GM12878 (cell line): ENCODE data around the gene CHCHD2. TPM values are rescaled to one million over a fixed set of nuclear protein-coding genes. Genes with fewer than 3 reads are reported as not detected.

ENCODE experiments used
- ATAC-seq: fragments of 200-7000 bp; cut with Tn5 transposase; 3 replicates; pipeline ENCODE4 v1.9.1; 2020; ENCODE audit warnings: mild to moderate bottlenecking, moderate library complexity
- BruUV-seq: library from RNA; stranded (reverse); fragments of 400-500 nt; replicated peaks from 2 replicates; lab custom pipeline; 2021; lab: Mats Ljungman, UMichigan
- CTCF ChIA-PET: fragments of 300-600 bp; sonication (Branson Sonifier 250); formaldehyde crosslinking; extraction: SDS; loops from one replicate; lab custom pipeline; 2021; ENCODE audit warnings: inconsistent platforms; lab: Yijun Ruan, JAX
- POLR2A ChIA-PET: fragments of 350-600 bp; formaldehyde crosslinking; extraction: SDS; loops from one replicate; lab custom pipeline; 2021; ENCODE audit warnings: inconsistent platforms; lab: Charles Lee
- RAD21 ChIA-PET: fragments of 300-600 bp; sonication (Branson Sonifier 250); formaldehyde crosslinking; loops from one replicate; lab custom pipeline; 2023; ENCODE audit warnings: antibody characterized with exemption; ENCODE audit not compliant: unreplicated experiment; lab: Charles Lee
- SMC1A ChIA-PET: fragments of 300-600 bp; sonication (Branson Sonifier 250); formaldehyde crosslinking; loops from one replicate; lab custom pipeline; 2023; ENCODE audit not compliant: unreplicated experiment, uncharacterized antibody; lab: Charles Lee
- DNase-seq: peaks from one replicate; pipeline ENCODE4 v3.0.0-alpha.2; 2011; ENCODE audit warnings: low read depth, low spot score
- FAIRE-seq: peaks from 3 replicates; lab custom pipeline; 2011; peaks lifted over from hg19 to GRCh38; lab: Jason Lieb, UNC
- H2AFZ ChIP-seq: 2 replicates; pipeline ENCODE4 v1.6.0; 2011; ENCODE audit warnings: low read depth, low read length, control low read depth; ENCODE audit not compliant: control insufficient read depth
- H3K27ac ChIP-seq: 2 replicates; pipeline ENCODE4 v1.5.1; 2011; ENCODE audit warnings: control low read depth; ENCODE audit not compliant: control insufficient read depth, insufficient read depth
- H3K27me3 ChIP-seq, 2 experiments: replicated peaks in 1 of 2; 2 replicates each; pipeline versions ENCODE4 v1.6.0 to v1.6.1; 2011; ENCODE audit warnings: low read length in 1 of 2; ENCODE audit not compliant: control insufficient read depth in 2 of 2, insufficient read depth in 2 of 2
- H3K36me3 ChIP-seq, 2 experiments: 2 replicates each; pipeline ENCODE4 v1.5.1; 2011; ENCODE audit warnings: low read length in 1 of 2; ENCODE audit not compliant: control insufficient read depth in 2 of 2, insufficient read depth in 2 of 2
- H3K4me1 ChIP-seq: 2 replicates; pipeline ENCODE4 v1.6.1; 2011; ENCODE audit warnings: mild to moderate bottlenecking, low read length, moderate library complexity, mixed read lengths; ENCODE audit not compliant: control insufficient read depth, insufficient read depth
- H3K4me2 ChIP-seq: 2 replicates; pipeline ENCODE4 v1.6.0; 2011; ENCODE audit warnings: control low read depth; ENCODE audit not compliant: control insufficient read depth, insufficient read depth
- H3K4me3 ChIP-seq: fragments of 200-600 bp; sonication (generic); 2 replicates; pipeline ENCODE4 v1.5.1; 2016
- H3K79me2 ChIP-seq: 2 replicates; pipeline ENCODE4 v1.6.0; 2011; ENCODE audit warnings: low read length; ENCODE audit not compliant: control insufficient read depth, insufficient read depth
- H3K9ac ChIP-seq: 2 replicates; pipeline ENCODE4 v1.8.0; 2011; ENCODE audit warnings: low read length, control low read depth, mixed read lengths; ENCODE audit not compliant: control insufficient read depth, insufficient read depth
- H3K9me3 ChIP-seq: replicated peaks from 3 replicates; pipeline ENCODE4 v1.5.1; 2011; ENCODE audit warnings: mild to moderate bottlenecking, low read length; ENCODE audit not compliant: control insufficient read depth, insufficient read depth
- H4K20me1 ChIP-seq: 2 replicates; pipeline ENCODE4 v1.6.0; 2011; ENCODE audit not compliant: control insufficient read depth, insufficient read depth
- BCL11A ChIP-seq: IDR thresholded peaks from 2 replicates; pipeline ENCODE4 v1.6.1; 2011; ENCODE audit warnings: low read depth, low read length
- ELK1 ChIP-seq: IDR thresholded peaks from 2 replicates; pipeline ENCODE4 v1.6.1; 2012; ENCODE audit warnings: low read depth, low read length, improper control_type of control experiment
- FOXM1 ChIP-seq: IDR thresholded peaks from 2 replicates; pipeline ENCODE4 v1.6.1; 2012; ENCODE audit warnings: low read depth, mild to moderate bottlenecking, inconsistent platforms, low read length, moderate library complexity
- IRF3 ChIP-seq: fragments of 450-650 bp; IDR thresholded peaks from 2 replicates; pipeline ENCODE4 v1.6.1; 2014; ENCODE audit warnings: mild to moderate bottlenecking
- KLF5 ChIP-seq: fragments of 450-650 bp; IDR thresholded peaks from 2 replicates; pipeline ENCODE4 v1.6.1; 2014; ENCODE audit warnings: mild to moderate bottlenecking; ENCODE audit not compliant: partially characterized antibody
- MEF2A ChIP-seq: IDR thresholded peaks from 2 replicates; pipeline ENCODE4 v1.6.1; 2011; ENCODE audit warnings: low read depth, mild to moderate bottlenecking, low read length, moderate library complexity; ENCODE audit not compliant: insufficient read depth
- MYB ChIP-seq: fragments of 150-350 bp; IDR thresholded peaks from 2 replicates; pipeline ENCODE4 v1.6.1; 2014; ENCODE audit warnings: mild to moderate bottlenecking, low read depth, low read length, borderline replicate concordance
- NFIC ChIP-seq: IDR thresholded peaks from 2 replicates; pipeline ENCODE4 v1.6.1; 2012; ENCODE audit warnings: low read depth, mild to moderate bottlenecking, inconsistent platforms, low read length, moderate library complexity
- PAX8 ChIP-seq: fragments of 450-650 bp; IDR thresholded peaks from 2 replicates; pipeline ENCODE4 v1.6.1; 2017; ENCODE audit warnings: mild to moderate bottlenecking, moderate library complexity
- RAD21 ChIP-seq: IDR thresholded peaks from 2 replicates; pipeline ENCODE4 v1.6.1; 2011; ENCODE audit warnings: mild to moderate bottlenecking, low read depth, low read length, moderate library complexity; ENCODE audit not compliant: insufficient read depth
- SUPT20H ChIP-seq: IDR thresholded peaks from 2 replicates; pipeline ENCODE4 v1.6.1; 2011; ENCODE audit warnings: low read depth, mild to moderate bottlenecking, low read length, moderate library complexity, borderline replicate concordance; ENCODE audit not compliant: control insufficient read depth
- ZNF207 ChIP-seq: fragments of 450-650 bp; IDR thresholded peaks from 2 replicates; pipeline ENCODE4 v1.6.1; 2014; ENCODE audit warnings: antibody characterized with exemption, mild to moderate bottlenecking, borderline replicate concordance
- WGBS: methylation state at CpG from one replicate; pipeline ENCODE4 v1.1.6; 2016; ENCODE audit warnings: low lambda C conversion rate; ENCODE audit not compliant: insufficient replicate concordance, insufficient coverage; ENCODE audit errors: missing lambda C conversion rate; 5-methylcytosine and 5-hydroxymethylcytosine counted together
- in situ Hi-C: fragments of 300-500 bp; cut with MboI; formaldehyde crosslinking; loops from 9 replicates; pipeline ENCODE4 v1.14.3; 2018; ENCODE audit warnings: mixed read lengths
- intact Hi-C: fragments of 100-400 bp; cut with micrococcal nuclease; formaldehyde crosslinking; loops from one replicate; pipeline ENCODE4 v1.14.2; 2022; ENCODE audit not compliant: unreplicated experiment
- polyA plus RNA-seq, 11 experiments: library from polyadenylated mRNA; depleted of rRNA in 4 of 11; unstranded in 6 of 11; stranded (reverse) in 5 of 11; fragments of >200 nt; fragmentation: Nextera tagmentation in 4 of 11; fragmentation: Illumina TruSeq in 1 of 11; extraction: Ambion mirVana in 4 of 11; extraction: Trizol in 1 of 11; gene quantifications; 1 replicate in 1 of 11; 2 replicates in 10 of 11; pipeline versions ENCODE4 v1.2.1 to v1.2.3, GENCODE V29; 2011 to 2016; ENCODE audit warnings: inconsistent platforms in 2 of 11, missing spikeins in 2 of 11, low read depth in 1 of 11
- small RNA-seq: library from RNA; depleted of rRNA; stranded (forward); fragments of <200 nt; gene quantifications from one replicate; pipeline ENCODE3, GENCODE V24; 2014
- total RNA-seq, 4 experiments: library from RNA; depleted of rRNA in 3 of 4; stranded (reverse); fragments of >200 nt in 3 of 4; fragmentation: Illumina TruSeq in 1 of 4; extraction: Trizol in 1 of 4; gene quantifications; 2 replicates each; pipeline versions ENCODE4 v1.2.1 to v1.2.3, GENCODE V29; 2013 to 2021

CHCHD2 gene
- total and polyA plus RNA-seq, 10 of the 15 experiments (the other 5 are each of a cell fraction or from before 2014, with no cell fraction given) = 97.8 to 1,291 (median 619) TPM

DNA sequence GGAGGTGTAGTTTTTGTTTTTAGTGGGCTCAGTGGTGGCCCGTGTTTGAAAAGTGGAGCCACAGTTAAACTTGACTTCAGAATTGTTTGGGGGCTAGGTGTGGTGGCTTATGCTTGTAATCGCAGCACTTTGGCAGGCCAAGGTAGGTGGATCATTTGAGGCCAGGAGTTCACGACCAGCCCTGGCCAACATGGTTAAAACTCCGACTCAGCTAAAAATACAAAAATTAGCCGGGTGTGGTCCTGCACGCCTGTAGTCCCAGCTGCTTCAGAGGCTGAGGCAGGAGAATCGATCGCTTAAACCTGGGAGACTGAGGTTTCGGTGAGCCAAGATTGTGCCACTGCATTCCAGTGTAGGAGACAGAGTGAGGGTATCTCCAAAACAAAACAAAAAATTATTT lies 52.9 kb downstream of the CHCHD2 start:
- ChIA-PET CTCF (interaction anchor here (0.6 to 2.1 kb wide), 4 partner anchors 9 to 89 kb away, joined by 3 to 5 read pairs (median 4); partner anchors contain the start of gene SUMF2), SMC1A (interaction anchor here (1.5 kb wide), 1 partner anchor 9 kb away, joined by 5 read pairs; no protein-coding TSS in a partner anchor), RAD21 (no interaction called here), POLR2A (interaction anchor here (0.7 to 2.6 kb wide), 2 partner anchors 8 to 11 kb away, joined by 3 to 18 read pairs; partner anchors contain the start of gene SUMF2)
- H2AFZ ChIP-seq = no peak overlapping the region
- intact Hi-C loops (loop anchor here (5.0 kb wide), 2 partner anchors 481 to 516 kb away; partner anchors contain the start of gene VOPP1), in situ Hi-C loops (no loop called here)
- FAIRE-seq (no peak), ATAC-seq (no peak), DNase-seq (no peak)
- H3K4me3 ChIP-seq = peak overlapping the region; percentile 64
- TF ChIP-seq MYB (no peak), IRF3 (no peak), NFIC (no peak), RAD21 (no peak), PAX8 (no peak), MEF2A (no peak), SUPT20H (no peak), ELK1 (no peak), ZNF207 (no peak), KLF5 (no peak), BCL11A (no peak), FOXM1 (no peak)
- peaks cover 1 to 19% of the 10 kb centered on the region in 2 experiments; a peak in 3 of 4 replicates for H3K36me3 ChIP-seq
- peaks cover 14% of the 10 kb centered on the region for H3K4me1 ChIP-seq
- peaks cover 61% of the 10 kb centered on the region for H3K79me2 ChIP-seq
- no peaks in the 10 kb centered on the region for H3K9me3 ChIP-seq
- H3K4me2 ChIP-seq = peak overlapping the region; percentile 72
- H3K9ac ChIP-seq = peak overlapping the region; percentile 96
- H3K27me3 ChIP-seq = no peaks in the 10 kb centered on the region
- H3K27ac ChIP-seq = no peak overlapping the region
- no TSS peak for BruUV-seq
- WGBS = 82% methylated on average over 9 of the region's 9 CpGs
- H4K20me1 ChIP-seq = no peaks in the 10 kb centered on the region; the same call in 1 of the 2 replicates

Small RNA genes within 50 kb of the gene (small RNA-seq; reads per million reads assigned to genes)
- gene SNORA15 (0.12 reads per million), gene SNORA22B (not detected)

Other genes with a start within 250 kb of the CHCHD2 start
Only the 7 nearest of the 9 such genes appear.
- gene MRPS17, start 154.6 kb downstream of the CHCHD2 start, total RNA-seq (2014; rRNA removed) = 29.9 and 31.3 TPM in 2 replicates
- gene MRPS17, start 154.6 kb downstream of the CHCHD2 start, total RNA-seq (2014; rRNA removed; fragmentation: Illumina TruSeq; extraction: Trizol) = 26.4 and 28.6 TPM in 2 replicates
- gene MRPS17, start 154.6 kb downstream of the CHCHD2 start, total RNA-seq (2021) = 18.7 and 23.1 TPM in 2 replicates
- gene MRPS17, start 154.6 kb downstream of the CHCHD2 start, polyA plus RNA-seq (2011; rRNA removed) = 28.6 and 32.2 TPM in 2 replicates
- 25.8 and 26.2 TPM in 2 replicates for gene MRPS17, start 154.6 kb downstream of the CHCHD2 start, polyA plus RNA-seq (2014; fragmentation: Illumina TruSeq; extraction: Trizol)
- gene MRPS17, start 154.6 kb downstream of the CHCHD2 start, polyA plus RNA-seq (2014; fragmentation: Nextera tagmentation; extraction: Ambion mirVana) = 10 to 100 TPM; 72.9 to 74.5 TPM
- gene MRPS17, start 154.6 kb downstream of the CHCHD2 start, polyA plus RNA-seq (2014; rRNA removed) = 23.7 and 28.5 TPM in 2 replicates
- gene MRPS17, start 154.6 kb downstream of the CHCHD2 start, polyA plus RNA-seq (2016; fragmentation: Nextera tagmentation; extraction: Ambion mirVana) = 10 to 100 TPM; 58.1 TPM
- gene NIPSNAP2, start 141.9 kb downstream of the CHCHD2 start, total RNA-seq (2014; rRNA removed) = 47.7 TPM in 2 replicates
- gene NIPSNAP2, start 141.9 kb downstream of the CHCHD2 start, total RNA-seq (2014; rRNA removed; fragmentation: Illumina TruSeq; extraction: Trizol) = 51.7 and 52.0 TPM in 2 replicates
- gene NIPSNAP2, start 141.9 kb downstream of the CHCHD2 start, total RNA-seq (2021) = 44.7 and 45.0 TPM in 2 replicates
- 70.8 and 104 TPM in 2 replicates for gene NIPSNAP2, start 141.9 kb downstream of the CHCHD2 start, polyA plus RNA-seq (2011; rRNA removed)
- gene NIPSNAP2, start 141.9 kb downstream of the CHCHD2 start, polyA plus RNA-seq (2014; fragmentation: Illumina TruSeq; extraction: Trizol) = 62.9 and 102 TPM in 2 replicates
- 10 to 100 TPM; 24.7 to 29.9 TPM for gene NIPSNAP2, start 141.9 kb downstream of the CHCHD2 start, polyA plus RNA-seq (2014; fragmentation: Nextera tagmentation; extraction: Ambion mirVana)
- 38.8 and 46.9 TPM in 2 replicates for gene NIPSNAP2, start 141.9 kb downstream of the CHCHD2 start, polyA plus RNA-seq (2014; rRNA removed)
- 10 to 100 TPM; 83.8 to 88.5 TPM for gene NIPSNAP2, start 141.9 kb downstream of the CHCHD2 start, polyA plus RNA-seq (2016; fragmentation: Nextera tagmentation; extraction: Ambion mirVana)
- gene PSPH, start 55.0 kb downstream of the CHCHD2 start, total RNA-seq (2014; rRNA removed) = 35.3 and 36.4 TPM in 2 replicates
- gene PSPH, start 55.0 kb downstream of the CHCHD2 start, total RNA-seq (2014; rRNA removed; fragmentation: Illumina TruSeq; extraction: Trizol) = 20.1 and 21.2 TPM in 2 replicates
- gene PSPH, start 55.0 kb downstream of the CHCHD2 start, total RNA-seq (2021) = 24.8 and 25.0 TPM in 2 replicates
- 15.4 and 16.2 TPM in 2 replicates for gene PSPH, start 55.0 kb downstream of the CHCHD2 start, polyA plus RNA-seq (2011; rRNA removed)
- 9.1 and 23.0 TPM in 2 replicates for gene PSPH, start 55.0 kb downstream of the CHCHD2 start, polyA plus RNA-seq (2014; fragmentation: Illumina TruSeq; extraction: Trizol)
- gene PSPH, start 55.0 kb downstream of the CHCHD2 start, polyA plus RNA-seq (2014; fragmentation: Nextera tagmentation; extraction: Ambion mirVana) = 10 to 100 TPM in 1 of 2 experiments, 1 to 10 TPM in 1; 5.2 to 10.5 TPM
- 21.6 and 28.3 TPM in 2 replicates for gene PSPH, start 55.0 kb downstream of the CHCHD2 start, polyA plus RNA-seq (2014; rRNA removed)
- 10 to 100 TPM; 24.8 to 26.1 TPM for gene PSPH, start 55.0 kb downstream of the CHCHD2 start, polyA plus RNA-seq (2016; fragmentation: Nextera tagmentation; extraction: Ambion mirVana)
- gene CCT6A, start 54.7 kb downstream of the CHCHD2 start, total RNA-seq (2014; rRNA removed) = 263 and 264 TPM in 2 replicates
- gene CCT6A, start 54.7 kb downstream of the CHCHD2 start, total RNA-seq (2014; rRNA removed; fragmentation: Illumina TruSeq; extraction: Trizol) = 324 and 357 TPM in 2 replicates
- gene CCT6A, start 54.7 kb downstream of the CHCHD2 start, total RNA-seq (2021) = 202 and 206 TPM in 2 replicates
- gene CCT6A, start 54.7 kb downstream of the CHCHD2 start, polyA plus RNA-seq (2011; rRNA removed) = 346 and 392 TPM in 2 replicates
- gene CCT6A, start 54.7 kb downstream of the CHCHD2 start, polyA plus RNA-seq (2014; fragmentation: Illumina TruSeq; extraction: Trizol) = 272 and 346 TPM in 2 replicates
- 100 to 1,000 TPM; 191 to 319 TPM for gene CCT6A, start 54.7 kb downstream of the CHCHD2 start, polyA plus RNA-seq (2014; fragmentation: Nextera tagmentation; extraction: Ambion mirVana)
- gene CCT6A, start 54.7 kb downstream of the CHCHD2 start, polyA plus RNA-seq (2014; rRNA removed) = 247 and 252 TPM in 2 replicates
- 100 to 1,000 TPM; 455 to 480 TPM for gene CCT6A, start 54.7 kb downstream of the CHCHD2 start, polyA plus RNA-seq (2016; fragmentation: Nextera tagmentation; extraction: Ambion mirVana)
- gene SUMF2, start 42.2 kb downstream of the CHCHD2 start, total RNA-seq (2014; rRNA removed) = 84.6 and 96.1 TPM in 2 replicates
- gene SUMF2, start 42.2 kb downstream of the CHCHD2 start, total RNA-seq (2014; rRNA removed; fragmentation: Illumina TruSeq; extraction: Trizol) = 70.8 and 72.4 TPM in 2 replicates
- gene SUMF2, start 42.2 kb downstream of the CHCHD2 start, total RNA-seq (2021) = 102 and 103 TPM in 2 replicates
- 57.6 and 70.5 TPM in 2 replicates for gene SUMF2, start 42.2 kb downstream of the CHCHD2 start, polyA plus RNA-seq (2011; rRNA removed)
- 87.4 and 106 TPM in 2 replicates for gene SUMF2, start 42.2 kb downstream of the CHCHD2 start, polyA plus RNA-seq (2014; fragmentation: Illumina TruSeq; extraction: Trizol)
- gene SUMF2, start 42.2 kb downstream of the CHCHD2 start, polyA plus RNA-seq (2014; fragmentation: Nextera tagmentation; extraction: Ambion mirVana) = 10 to 100 TPM; 39.9 to 62.4 TPM
- gene SUMF2, start 42.2 kb downstream of the CHCHD2 start, polyA plus RNA-seq (2014; rRNA removed) = 85.7 and 93.0 TPM in 2 replicates
- gene SUMF2, start 42.2 kb downstream of the CHCHD2 start, polyA plus RNA-seq (2016; fragmentation: Nextera tagmentation; extraction: Ambion mirVana) = 10 to 100 TPM; 67.7 to 72.6 TPM
- gene PHKG1, start 13.5 kb downstream of the CHCHD2 start, total RNA-seq (2014; rRNA removed) = 0.27 and 1.6 TPM in 2 replicates
- 0.45 and 1.1 TPM in 2 replicates for gene PHKG1, start 13.5 kb downstream of the CHCHD2 start, total RNA-seq (2014; rRNA removed; fragmentation: Illumina TruSeq; extraction: Trizol)
- 0.64 and 0.82 TPM in 2 replicates for gene PHKG1, start 13.5 kb downstream of the CHCHD2 start, total RNA-seq (2021)
- 0.62 and 1.4 TPM in 2 replicates for gene PHKG1, start 13.5 kb downstream of the CHCHD2 start, polyA plus RNA-seq (2011; rRNA removed)
- 0.11 and 0.43 TPM in 2 replicates for gene PHKG1, start 13.5 kb downstream of the CHCHD2 start, polyA plus RNA-seq (2014; fragmentation: Illumina TruSeq; extraction: Trizol)
- under 1 TPM; 0.08 to 0.09 TPM for gene PHKG1, start 13.5 kb downstream of the CHCHD2 start, polyA plus RNA-seq (2014; fragmentation: Nextera tagmentation; extraction: Ambion mirVana)
- gene PHKG1, start 13.5 kb downstream of the CHCHD2 start, polyA plus RNA-seq (2014; rRNA removed) = 0.86 and 1.2 TPM in 2 replicates
- under 1 TPM; 0.15 to 0.31 TPM for gene PHKG1, start 13.5 kb downstream of the CHCHD2 start, polyA plus RNA-seq (2016; fragmentation: Nextera tagmentation; extraction: Ambion mirVana)
- gene NUPR2, start 9.9 kb upstream of the CHCHD2 start, total RNA-seq (2014; rRNA removed) = not detected in 2 replicates
- gene NUPR2, start 9.9 kb upstream of the CHCHD2 start, total RNA-seq (2014; rRNA removed; fragmentation: Illumina TruSeq; extraction: Trizol) = not detected in 2 replicates
- gene NUPR2, start 9.9 kb upstream of the CHCHD2 start, total RNA-seq (2021) = not detected in 2 replicates
- gene NUPR2, start 9.9 kb upstream of the CHCHD2 start, polyA plus RNA-seq (2011; rRNA removed) = not detected in 2 replicates
- gene NUPR2, start 9.9 kb upstream of the CHCHD2 start, polyA plus RNA-seq (2014; fragmentation: Illumina TruSeq; extraction: Trizol) = not detected in 2 replicates
- not detected for gene NUPR2, start 9.9 kb upstream of the CHCHD2 start, polyA plus RNA-seq (2014; fragmentation: Nextera tagmentation; extraction: Ambion mirVana)
- gene NUPR2, start 9.9 kb upstream of the CHCHD2 start, polyA plus RNA-seq (2014; rRNA removed) = not detected in 2 replicates
- not detected for gene NUPR2, start 9.9 kb upstream of the CHCHD2 start, polyA plus RNA-seq (2016; fragmentation: Nextera tagmentation; extraction: Ambion mirVana)